Right lobe of liver (tissue), 6 donors: ENCODE data around the gene PRKACB. TPM values are rescaled to one million over a fixed set of nuclear protein-coding genes. Genes with fewer than 3 reads are reported as not detected.

Source experiments
- ATAC-seq, 4 donors: fragments of 200-7000 bp; cut with Tn5 transposase; one replicate each; pipeline ENCODE4 v1.9.1; 2020; ENCODE audit warnings: mild to moderate bottlenecking in 4 of 4, moderate library complexity in 4 of 4
- DNase-seq, 3 donors: peaks; one replicate each; pipeline ENCODE4 v3.0.0-alpha.2; 2020
- H3K27ac ChIP-seq, 3 donors: fragments of 200-600 bp; one replicate each; pipeline ENCODE4 v1.8.0; 2022
- H3K27me3 ChIP-seq, 2 donors: fragments of 200-600 bp; one replicate each; pipeline ENCODE4 v1.8.0; 2022
- H3K36me3 ChIP-seq, 4 donors: fragments of 200-600 bp; sonication (generic) in 1 of 4; one replicate each; pipeline versions ENCODE4 v1.5.1 to v1.8.0; 2017 to 2022; ENCODE audit warnings: control low read depth in 1 of 4
- H3K4me1 ChIP-seq, 4 donors: fragments of 200-600 bp; sonication (generic) in 1 of 4; one replicate each; pipeline versions ENCODE4 v1.5.1 to v1.8.0; 2017 to 2022; ENCODE audit warnings: control low read depth in 1 of 4
- H3K4me3 ChIP-seq, 3 donors: fragments of 200-600 bp; one replicate each; pipeline ENCODE4 v1.8.0; 2022
- H3K9me3 ChIP-seq, 4 donors: fragments of 200-600 bp; sonication (generic) in 1 of 4; one replicate each; pipeline versions ENCODE4 v1.5.1 to v1.8.0; 2017 to 2022; ENCODE audit warnings: control low read depth in 1 of 4
- CTCF ChIP-seq, 4 donors: fragments of 200-600 bp in 3 of 4; fragments of 450-650 bp in 1 of 4; IDR thresholded peaks; one replicate each; pipeline versions ENCODE4 v1.5.1 to v1.8.0; 2016 to 2022; ENCODE audit warnings: antibody characterized with exemption in 4 of 4, mild to moderate bottlenecking in 2 of 4
- POLR2A ChIP-seq: fragments of 450-650 bp; IDR thresholded peaks from one replicate; pipeline ENCODE4 v1.6.1; 2017; ENCODE audit warnings: antibody characterized with exemption, mild to moderate bottlenecking
- WGBS: methylation state at CpG from one replicate; pipeline ENCODE4 v1.1.6; 2018; ENCODE audit warnings: low coverage, low lambda C conversion rate; ENCODE audit not compliant: insufficient coverage; ENCODE audit errors: missing lambda C conversion rate; 5-methylcytosine and 5-hydroxymethylcytosine counted together
- intact Hi-C, 2 donors: fragments of 100-400 bp; cut with DNase I; formaldehyde crosslinking; loops; one replicate each; pipeline versions ENCODE4 v1.11.2 to v1.14.1; 2022
- total RNA-seq, 6 experiments: library from RNA; depleted of rRNA in 2 of 6; stranded (reverse); fragments of >200 nt in 2 of 6; fragmentation: NEBNext Ultra II Directional in 3 of 6; extraction: Animal tissue kit (Norgen Biotek cat#: 25700) in 3 of 6; gene quantifications; one replicate each; pipeline versions ENCODE4 v1.1.0 to v1.2.4, GENCODE V29; 2016 to 2023
- donor health status: DM: no; HTN: yes; CAD: no.
- donor health status: DM: no; HTN: no; CAD: no.
- donor health status: DM: no; HTN: no; CAD: no.
- donor health status: DM: no; HTN: yes; CAD: no.
- donor health status: DM: no; HTN: yes; CAD: no.

PRKACB gene
- total RNA-seq, 6 experiments from 2014 or later: 11.1 to 19.7 (median 15.6) TPM

DNA sequence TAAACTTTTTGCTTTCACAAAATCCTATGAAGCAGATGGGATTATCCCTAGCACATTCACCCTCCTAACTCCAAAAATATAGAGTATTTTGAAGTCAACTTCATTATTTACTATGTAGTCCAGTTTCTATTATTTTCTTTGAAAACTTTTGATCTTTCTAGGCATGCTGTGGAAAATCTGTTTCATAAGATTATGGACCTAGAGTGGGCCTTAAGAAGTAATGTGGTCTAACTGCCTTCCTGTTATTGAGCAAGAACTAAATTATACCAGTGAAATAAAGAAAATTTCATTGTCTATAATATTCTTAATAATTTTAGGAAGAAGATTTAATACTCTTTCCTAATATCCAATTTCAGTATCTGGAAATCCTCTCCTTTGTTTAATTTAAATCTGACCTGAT lies 58.1 kb downstream of the PRKACB start:
- ATAC-seq (no peak), DNase-seq (no peak)
- no peaks in the 10 kb centered on the region for H3K27me3 ChIP-seq
- intact Hi-C loops: no loop called here
- H3K4me1 ChIP-seq: no peaks in the 10 kb centered on the region
- TF ChIP-seq POLR2A: no peak
- H3K27ac ChIP-seq: no peak overlapping the region
- H3K4me3 ChIP-seq: no peak overlapping the region
- H3K36me3 ChIP-seq: peaks cover 0 to 4% (median 1%) of the 10 kb centered on the region in 4 donors
- no peaks in the 10 kb centered on the region for H3K9me3 ChIP-seq

DNA sequence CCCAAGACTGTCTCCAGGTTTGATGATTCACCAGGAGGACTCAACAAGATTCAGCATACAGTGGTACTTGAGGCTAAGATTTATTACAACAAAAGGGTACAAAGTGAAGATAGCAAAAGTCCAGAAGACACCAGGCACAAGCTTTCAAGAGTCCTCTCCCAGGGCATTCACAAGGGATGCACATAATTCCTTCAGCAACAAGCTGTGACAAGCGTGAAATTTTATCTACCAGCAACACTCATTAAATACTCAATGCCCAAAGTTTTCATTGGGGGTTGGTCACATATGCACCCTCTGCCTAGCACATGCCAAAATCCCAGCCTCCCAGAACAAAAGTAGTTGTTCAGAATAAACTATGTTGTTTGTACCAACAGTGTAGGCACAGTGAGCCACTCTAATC lies 62.3 kb downstream of the PRKACB start:
- Histone ChIP-seq H3K27me3 (no peaks in the 10 kb centered on the region), H3K36me3 (no peaks in the 10 kb centered on the region), H3K4me3 (no peak overlapping the region), H3K27ac (no peak overlapping the region), H3K9me3 (no peaks in the 10 kb centered on the region), H3K4me1 (no peaks in the 10 kb centered on the region)
- TF ChIP-seq CTCF (IDR thresholded peaks at IDR 0.05): no peak
- no peak for TF ChIP-seq POLR2A
- intact Hi-C loops: no loop called here
- WGBS: 100% methylated on average over 1 of the region's 1 CpG
- ATAC-seq (no peak), DNase-seq (no peak)

GRCh38 chr1:84208935-84209334 lies 64.9 kb downstream of the PRKACB start:
- ATAC-seq (no peak), DNase-seq (no peak)
- H3K4me1 ChIP-seq: no peaks in the 10 kb centered on the region
- intact Hi-C loops: no loop called here
- no peak for TF ChIP-seq CTCF (IDR thresholded peaks at IDR 0.05)
- TF ChIP-seq POLR2A: no peak
- no peaks in the 10 kb centered on the region for H3K27me3 ChIP-seq
- no peaks in the 10 kb centered on the region for H3K9me3 ChIP-seq
- H3K36me3 ChIP-seq: no peaks in the 10 kb centered on the region
- H3K27ac ChIP-seq: no peak overlapping the region
- no peak overlapping the region for H3K4me3 ChIP-seq

GRCh38 chr1:84214115-84214956 lies 70.3 kb downstream of the PRKACB start:
- WGBS: 87% methylated on average over 8 of the region's 8 CpGs
- ATAC-seq: no peak
- Histone ChIP-seq H3K27ac (no peak overlapping the region), H3K4me1 (no peaks in the 10 kb centered on the region), H3K9me3 (no peaks in the 10 kb centered on the region), H3K27me3 (no peaks in the 10 kb centered on the region), H3K4me3 (no peak overlapping the region), H3K36me3 (no peaks in the 10 kb centered on the region)
- intact Hi-C loops: no loop called here
- no peak for TF ChIP-seq CTCF (IDR thresholded peaks at IDR 0.05)
- no peak for TF ChIP-seq POLR2A
- no peak for DNase-seq

DNA sequence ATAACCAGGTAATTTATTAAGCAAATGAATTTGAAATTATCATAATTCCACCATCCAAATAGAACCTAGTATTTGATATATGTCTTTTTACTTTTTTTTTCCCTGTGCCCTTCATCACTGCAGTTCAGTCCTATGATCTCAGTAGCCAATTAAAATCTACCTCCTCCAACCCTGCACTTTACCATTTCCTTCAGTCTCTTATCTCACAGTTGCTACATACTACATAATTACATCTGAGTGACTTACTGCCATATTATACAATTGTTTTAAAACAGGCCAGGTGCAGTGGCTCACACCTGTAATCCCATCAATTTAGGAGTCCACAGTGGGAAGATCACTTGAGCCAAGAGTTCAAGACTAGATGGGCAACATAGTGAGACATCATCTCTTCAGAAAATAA lies 73.2 kb downstream of the PRKACB start:
- Histone ChIP-seq H3K27me3 (no peaks in the 10 kb centered on the region), H3K9me3 (no peaks in the 10 kb centered on the region), H3K4me1 (no peaks in the 10 kb centered on the region), H3K36me3 (no peaks in the 10 kb centered on the region), H3K4me3 (no peak overlapping the region), H3K27ac (no peak overlapping the region)
- TF ChIP-seq CTCF (IDR thresholded peaks at IDR 0.05) (no peak), POLR2A (no peak)
- ATAC-seq (no peak), DNase-seq (no peak)
- intact Hi-C loops: no loop called here
